Bronchial epithelial cell (primary cell): ENCODE results near the gene RIPOR2. TPM values are rescaled to one million over a fixed set of nuclear protein-coding genes. Genes with fewer than 3 reads are reported as not detected.

Source experiments
- DNase-seq: peaks from one replicate; pipeline ENCODE4 v3.0.0-alpha.2; 2010; ENCODE audit warnings: low read depth
- FAIRE-seq: peaks from 2 replicates; lab custom pipeline; 2011; peaks lifted over from hg19 to GRCh38; lab: Jason Lieb, UNC
- H3K27me3 ChIP-seq: 2 replicates; pipeline ENCODE4 v1.5.1; 2011; ENCODE audit warnings: low read length; ENCODE audit not compliant: control insufficient read depth, insufficient read depth
- H3K36me3 ChIP-seq: 2 replicates; pipeline ENCODE4 v1.5.1; 2011; ENCODE audit warnings: low read length; ENCODE audit not compliant: control insufficient read depth, insufficient read depth
- H3K4me3 ChIP-seq: 2 replicates; pipeline ENCODE4 v1.5.1; 2011; ENCODE audit warnings: mild to moderate bottlenecking, low read depth, low read length, control low read depth
- CTCF ChIP-seq: IDR thresholded peaks from 2 replicates; pipeline ENCODE4 v1.5.1; 2011; ENCODE audit warnings: mild to moderate bottlenecking, moderate library complexity, low read length, control low read depth, inconsistent platforms; ENCODE audit not compliant: insufficient read depth, severe bottlenecking
- total RNA-seq: library from RNA; depleted of rRNA; stranded (reverse); fragments of >200 nt; gene quantifications from 2 replicates; pipeline ENCODE4 v1.2.1, GENCODE V29; 2014

The RIPOR2 gene
- total RNA-seq, 1 donor from 2014 or later = under 0.01 TPM

GRCh38 chr6:24825130-24825630 lies 110.6 kb downstream of the RIPOR2 start:
- DNase-seq (peak; percentile 76), FAIRE-seq (no peak)
- no peaks in the 10 kb centered on the region for H3K36me3 ChIP-seq
- no peak overlapping the region for H3K4me3 ChIP-seq
- no peaks in the 10 kb centered on the region for H3K27me3 ChIP-seq
- TF ChIP-seq CTCF = no peak

- no peak for DNase-seq
- no peak for TF ChIP-seq CTCF
- FAIRE-seq = no peak
- Histone ChIP-seq H3K27me3 (no peaks in the 10 kb centered on the region), H3K4me3 (no peak overlapping the region), H3K36me3 (no peaks in the 10 kb centered on the region)
Measured at GRCh38 chr6:24824142-24824938, 111.4 kb downstream of the RIPOR2 start.

GRCh38 chr6:24823185-24823584 lies 112.6 kb downstream of the RIPOR2 start:
- TF ChIP-seq CTCF = no peak
- Histone ChIP-seq H3K36me3 (no peaks in the 10 kb centered on the region), H3K4me3 (no peak overlapping the region), H3K27me3 (no peaks in the 10 kb centered on the region)
- FAIRE-seq (no peak), DNase-seq (no peak)

GRCh38 chr6:24822696-24823095 lies 113.1 kb downstream of the RIPOR2 start:
- peak; percentile 80 for DNase-seq
- FAIRE-seq = no peak
- no peak for TF ChIP-seq CTCF
- Histone ChIP-seq H3K4me3 (no peak overlapping the region), H3K27me3 (no peaks in the 10 kb centered on the region), H3K36me3 (no peaks in the 10 kb centered on the region)

- FAIRE-seq (no peak), DNase-seq (no peak)
- Histone ChIP-seq H3K36me3 (no peaks in the 10 kb centered on the region), H3K4me3 (no peak overlapping the region), H3K27me3 (no peaks in the 10 kb centered on the region)
- TF ChIP-seq CTCF = no peak
Measured at GRCh38 chr6:24821860-24822444, 113.8 kb downstream of the RIPOR2 start.

- no peak for DNase-seq
- Histone ChIP-seq H3K4me3 (no peak overlapping the region), H3K36me3 (no peaks in the 10 kb centered on the region), H3K27me3 (no peaks in the 10 kb centered on the region)
- TF ChIP-seq CTCF = no peak
- FAIRE-seq = no peak
Measured at GRCh38 chr6:24818346-24818745, 117.4 kb downstream of the RIPOR2 start.
